CD4-positive, alpha-beta memory T cell (primary cell): ENCODE data around the gene AMIGO1. TPM values are rescaled to one million over a fixed set of nuclear protein-coding genes. Genes with fewer than 3 reads are reported as not detected.

Experiments used
- CTCF ChIA-PET: fragments of 350-600 bp; sonication (Branson Sonifier 250); formaldehyde crosslinking; loops from one replicate; lab custom pipeline; 2021; ENCODE audit warnings: inconsistent platforms; ENCODE audit not compliant: partially characterized antibody; lab: Charles Lee
- POLR2A ChIA-PET: fragments of 350-600 bp; sonication (Branson Sonifier 250); formaldehyde crosslinking; loops from one replicate; lab custom pipeline; 2021; ENCODE audit not compliant: partially characterized antibody; lab: Charles Lee
- DNase-seq, 5 donors: peaks; one replicate each; pipeline versions ENCODE4 v3.0.0 to v3.0.0-alpha.2; 2020 to 2022; ENCODE audit warnings: mixed read lengths in 1 of 5
- H3K27ac ChIP-seq: one replicate; pipeline ENCODE4 v1.7.0; 2013; ENCODE audit warnings: low read depth, low read length
- H3K27me3 ChIP-seq: 2 replicates; pipeline ENCODE4 v1.7.0; 2013; ENCODE audit warnings: mild to moderate bottlenecking, low read length, moderate library complexity; ENCODE audit not compliant: insufficient read depth
- H3K36me3 ChIP-seq: 2 replicates; pipeline ENCODE4 v1.7.0; 2013; ENCODE audit warnings: mild to moderate bottlenecking, low read length, moderate library complexity; ENCODE audit not compliant: insufficient read depth
- H3K4me1 ChIP-seq: 2 replicates; pipeline ENCODE4 v1.7.0; 2013; ENCODE audit warnings: mild to moderate bottlenecking, low read length, moderate library complexity; ENCODE audit not compliant: insufficient read depth
- H3K4me3 ChIP-seq, 2 donors: one replicate each; pipeline ENCODE4 v1.7.0; 2013; ENCODE audit warnings: low read length in 2 of 2, mild to moderate bottlenecking in 1 of 2
- H3K9me3 ChIP-seq, 2 donors: one replicate each; pipeline ENCODE4 v1.7.0; 2013; ENCODE audit warnings: low read length in 2 of 2, control low read depth in 1 of 2; ENCODE audit not compliant: control insufficient read depth in 1 of 2
- H3K27ac Mint-ChIP-seq, 7 donors: one replicate each; pipeline ENCODE4 v1.8.0; 2020 to 2021; ENCODE audit warnings: mixed read lengths in 7 of 7, mild to moderate bottlenecking in 6 of 7, inconsistent platforms in 3 of 7, moderate library complexity in 3 of 7
- H3K27me3 Mint-ChIP-seq, 2 donors: one replicate each; pipeline ENCODE4 v1.8.0; 2020 to 2021; ENCODE audit warnings: mixed read lengths in 2 of 2
- H3K36me3 Mint-ChIP-seq, 2 donors: one replicate each; pipeline ENCODE4 v1.8.0; 2020 to 2021; ENCODE audit warnings: mixed read lengths in 2 of 2, inconsistent platforms in 1 of 2, mild to moderate bottlenecking in 1 of 2
- H3K4me1 Mint-ChIP-seq, 4 donors: one replicate each; pipeline ENCODE4 v1.8.0; 2020 to 2021; ENCODE audit warnings: mixed read lengths in 4 of 4, mild to moderate bottlenecking in 1 of 4
- H3K4me3 Mint-ChIP-seq, 8 donors: one replicate each; pipeline ENCODE4 v1.8.0; 2020 to 2021; ENCODE audit warnings: mixed read lengths in 8 of 8, mild to moderate bottlenecking in 7 of 8, moderate library complexity in 6 of 8, inconsistent platforms in 3 of 8
- H3K9me3 Mint-ChIP-seq, 8 donors: one replicate each; pipeline ENCODE4 v1.8.0; 2020 to 2021; ENCODE audit warnings: mixed read lengths in 8 of 8, mild to moderate bottlenecking in 5 of 8, inconsistent platforms in 3 of 8, moderate library complexity in 1 of 8
- intact Hi-C: fragments of 100-400 bp; cut with micrococcal nuclease; formaldehyde crosslinking; loops from one replicate; pipeline ENCODE4 v1.15.1; 2023
- polyA plus RNA-seq, 2 donors: library from polyadenylated mRNA; unstranded; fragments of 300-500 nt; fragmentation: Illumina TruSeq; gene quantifications; one replicate each; pipeline ENCODE4 v1.2.3, GENCODE V29; 2021
- total RNA-seq, 2 experiments: library from RNA; stranded (reverse); gene quantifications; one replicate each; pipeline ENCODE4 v1.2.3, GENCODE V29; 2021

AMIGO1 gene
- total and polyA plus RNA-seq, 4 experiments from 2014 or later: 6.4 to 29.3 (median 23.9) TPM

GRCh38 chr1:109502364-109502851, 7.1 kb downstream of the AMIGO1 start:
- Histone ChIP-seq H3K4me3 (peak overlapping the region; percentile 45 to 49), H3K9me3 (no peaks in the 10 kb centered on the region), H3K4me1 (peaks cover 98% of the 10 kb centered on the region), H3K27me3 (no peaks in the 10 kb centered on the region), H3K27ac (peak overlapping the region; percentile 86), H3K36me3 (peaks cover 2% of the 10 kb centered on the region)
- peaks cover 0 to 3% (median 0%) of the 10 kb centered on the region in 8 donors for H3K9me3 Mint-ChIP-seq
- no peaks in the 10 kb centered on the region for H3K27me3 Mint-ChIP-seq
- H3K4me1 Mint-ChIP-seq: peaks cover 67 to 97% (median 90%) of the 10 kb centered on the region in 4 donors
- peak overlapping the region; percentile 93 to 99 (median 97) for H3K27ac Mint-ChIP-seq
- H3K4me3 Mint-ChIP-seq: peak overlapping the region; percentile 72 to 94 (median 86)
- POLR2A ChIA-PET: interaction anchor here (0.7 to 23.6 kb wide), 9 partner anchors 5 to 299 kb away, joined by 3 to 438 read pairs (median 16); partner anchors contain the start of genes AMIGO1, ATXN7L2, CYB561D1 and GNAI3
- intact Hi-C loops: loop anchor here (1.0 kb wide), 2 partner anchors 8 kb away; partner anchors contain the start of gene CYB561D1
- peaks cover 16 to 38% of the 10 kb centered on the region in 2 donors for H3K36me3 Mint-ChIP-seq
- peak; percentile 79 to 86 (median 84) for DNase-seq
- CTCF ChIA-PET: interaction anchor here (1.4 to 37.2 kb wide), 4 partner anchors 6 to 138 kb away, joined by 3 to 1669 read pairs (median 594); partner anchors contain the start of genes AMIGO1, ATXN7L2, CYB561D1 and GPR61

- CTCF ChIA-PET: interaction anchor here (23.1 to 37.2 kb wide), 3 partner anchors 7 to 30 kb away, joined by 594 to 1669 read pairs (median 594); partner anchors contain the start of genes AMIGO1, ATXN7L2, CYB561D1 and GPR61
- Histone ChIP-seq H3K4me1 (peaks cover 98% of the 10 kb centered on the region), H3K36me3 (peaks cover 8% of the 10 kb centered on the region), H3K27ac (peak overlapping the region; percentile 86), H3K9me3 (no peaks in the 10 kb centered on the region), H3K4me3 (peak overlapping the region; percentile 18 to 49), H3K27me3 (no peaks in the 10 kb centered on the region)
- DNase-seq: no peak
- peak overlapping the region; percentile 93 to 99 (median 97) for H3K27ac Mint-ChIP-seq
- H3K4me1 Mint-ChIP-seq: peaks cover 66 to 97% (median 87%) of the 10 kb centered on the region in 4 donors
- H3K36me3 Mint-ChIP-seq: peaks cover 11 to 38% of the 10 kb centered on the region in 2 donors
- intact Hi-C loops: loop anchor here (1.0 kb wide), 2 partner anchors 8 kb away; partner anchors contain the start of gene CYB561D1
- H3K9me3 Mint-ChIP-seq: no peaks in the 10 kb centered on the region
- POLR2A ChIA-PET: interaction anchor here (0.7 to 23.6 kb wide), 10 partner anchors 5 to 300 kb away, joined by 3 to 438 read pairs (median 14); partner anchors contain the start of genes AMIGO1, ATXN7L2, CYB561D1 and GNAI3
- peak overlapping the region; percentile 72 to 94 (median 86) for H3K4me3 Mint-ChIP-seq
- H3K27me3 Mint-ChIP-seq: no peaks in the 10 kb centered on the region
Measured at GRCh38 chr1:109501644-109502363, 7.7 kb downstream of the AMIGO1 start.

- intact Hi-C loops: no loop called here
- Histone ChIP-seq H3K27me3 (no peaks in the 10 kb centered on the region), H3K27ac (peak overlapping the region; percentile 86), H3K36me3 (peaks cover 16% of the 10 kb centered on the region), H3K4me1 (peaks cover 98% of the 10 kb centered on the region), H3K4me3 (peak overlapping the region in 1 of 2 donors; percentile 49), H3K9me3 (no peaks in the 10 kb centered on the region)
- no peaks in the 10 kb centered on the region for H3K9me3 Mint-ChIP-seq
- CTCF ChIA-PET: interaction anchor here (23.1 to 37.2 kb wide), 3 partner anchors 8 to 31 kb away, joined by 594 to 1669 read pairs (median 594); partner anchors contain the start of genes AMIGO1, ATXN7L2, CYB561D1 and GPR61
- H3K27ac Mint-ChIP-seq: peak overlapping the region; percentile 67 to 97 (median 94)
- peaks cover 12 to 46% of the 10 kb centered on the region in 2 donors for H3K36me3 Mint-ChIP-seq
- no peaks in the 10 kb centered on the region for H3K27me3 Mint-ChIP-seq
- POLR2A ChIA-PET: interaction anchor here (0.7 to 23.6 kb wide), 5 partner anchors 9 to 57 kb away, joined by 3 to 438 read pairs (median 206); partner anchors contain the start of genes AMIGO1 and ATXN7L2
- peaks cover 69 to 97% (median 87%) of the 10 kb centered on the region in 4 donors for H3K4me1 Mint-ChIP-seq
- DNase-seq: no peak
- H3K4me3 Mint-ChIP-seq: peak overlapping the region in 6 of 8 donors; percentile 58 to 94 (median 80)
Measured at GRCh38 chr1:109500941-109501381, 8.6 kb downstream of the AMIGO1 start.

GRCh38 chr1:109499661-109500536, 9.6 kb downstream of the AMIGO1 start:
- Mint-ChIP-seq H3K9me3 (no peaks in the 10 kb centered on the region), H3K36me3 (peaks cover 15 to 51% of the 10 kb centered on the region in 2 donors), H3K4me3 (peak overlapping the region; percentile 52 to 75 (median 62)), H3K27ac (peak overlapping the region; percentile 70 to 97 (median 92)), H3K4me1 (peaks cover 68 to 97% (median 86%) of the 10 kb centered on the region in 4 donors), H3K27me3 (no peaks in the 10 kb centered on the region)
- Histone ChIP-seq H3K4me3 (no peak overlapping the region), H3K36me3 (peaks cover 17% of the 10 kb centered on the region), H3K27me3 (no peaks in the 10 kb centered on the region), H3K4me1 (peaks cover 98% of the 10 kb centered on the region), H3K27ac (peak overlapping the region; percentile 86), H3K9me3 (no peaks in the 10 kb centered on the region)
- intact Hi-C loops: no loop called here
- ChIA-PET POLR2A (interaction anchor here (0.6 to 23.6 kb wide), 6 partner anchors 10 to 100 kb away, joined by 3 to 438 read pairs (median 108); partner anchors contain the start of genes AMIGO1, ATXN7L2 and GNAI3), CTCF (interaction anchor here (0.5 to 37.2 kb wide), 7 partner anchors 6 to 282 kb away, joined by 3 to 1669 read pairs (median 6); partner anchors contain the start of genes AMIGO1, ATXN7L2, CYB561D1 and GPR61)
- DNase-seq: peak; percentile 58 to 69 (median 61)

DNA sequence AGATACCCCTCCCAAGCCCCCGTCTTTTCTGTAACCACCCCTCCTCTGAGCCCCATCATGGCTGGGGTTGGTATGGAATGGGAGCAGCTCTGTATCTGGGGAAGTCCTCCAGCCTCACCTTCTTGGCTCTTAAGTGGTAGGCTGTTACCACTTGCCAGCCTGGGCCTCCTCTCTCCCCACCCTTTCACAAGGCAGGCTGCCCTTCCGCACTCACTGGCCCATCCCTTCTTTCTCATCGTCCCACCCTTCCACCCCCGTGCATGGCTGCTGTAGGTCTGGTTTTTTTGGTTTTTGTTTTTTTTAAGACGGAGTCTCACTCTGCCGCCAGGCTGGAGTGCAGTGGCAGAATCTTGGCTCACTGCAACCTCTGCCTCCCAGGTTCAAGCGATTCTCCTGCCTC, 10.4 kb downstream of the AMIGO1 start:
- no peaks in the 10 kb centered on the region for H3K9me3 ChIP-seq
- peak overlapping the region; percentile 20 for H3K27ac ChIP-seq
- peaks cover 17% of the 10 kb centered on the region for H3K36me3 ChIP-seq
- H3K9me3 Mint-ChIP-seq: no peaks in the 10 kb centered on the region
- H3K4me3 Mint-ChIP-seq: peak overlapping the region in 4 of 8 donors; percentile 27 to 62 (median 42)
- DNase-seq: no peak
- no peaks in the 10 kb centered on the region for H3K27me3 ChIP-seq
- H3K4me1 Mint-ChIP-seq: peaks cover 63 to 97% (median 83%) of the 10 kb centered on the region in 4 donors
- no peaks in the 10 kb centered on the region for H3K27me3 Mint-ChIP-seq
- H3K4me3 ChIP-seq: no peak overlapping the region
- ChIA-PET POLR2A (interaction anchor here (0.6 to 23.6 kb wide), 6 partner anchors 9 to 101 kb away, joined by 3 to 438 read pairs (median 108); partner anchors contain the start of genes AMIGO1, ATXN7L2, GNAI3 and SORT1), CTCF (interaction anchor here (0.5 to 37.2 kb wide), 9 partner anchors 6 to 281 kb away, joined by 3 to 1669 read pairs (median 5); partner anchors contain the start of genes AMIGO1, ATXN7L2, CYB561D1 and GPR61)
- peak overlapping the region; percentile 70 to 97 (median 91) for H3K27ac Mint-ChIP-seq
- H3K36me3 Mint-ChIP-seq: peaks cover 15 to 53% of the 10 kb centered on the region in 2 donors
- H3K4me1 ChIP-seq: peaks cover 94% of the 10 kb centered on the region
- intact Hi-C loops: no loop called here
